Endothelial cell of umbilical vein (primary cell): ENCODE measurements around the gene MID1. TPM values are rescaled to one million over a fixed set of nuclear protein-coding genes. Genes with fewer than 3 reads are reported as not detected.
A peak's percentile ranks its signal among the peaks of the same experiment; 100 is the strongest.

Experiments
- BruUV-seq: library from RNA; stranded (reverse); fragments of 400-500 nt; replicated peaks from 2 replicates; lab custom pipeline; 2021; lab: Mats Ljungman, UMichigan
- CTCF ChIA-PET: fragments of 300-600, 350-600 bp; sonication (Branson Sonifier 250); formaldehyde crosslinking; loops from one replicate; lab custom pipeline; 2021; ENCODE audit warnings: antibody characterized with exemption, inconsistent platforms; lab: Charles Lee
- POLR2A ChIA-PET: fragments of 300-600, 350-600 bp; sonication (Branson Sonifier 250); formaldehyde crosslinking; loops from one replicate; lab custom pipeline; 2021; ENCODE audit warnings: antibody characterized with exemption, inconsistent platforms; lab: Charles Lee
- DNase-seq: peaks from one replicate; pipeline ENCODE4 v3.0.0-alpha.2; 2011; ENCODE audit warnings: low read depth, low spot score
- FAIRE-seq: peaks from 2 replicates; lab custom pipeline; 2011; peaks lifted over from hg19 to GRCh38; lab: Jason Lieb, UNC
- H2AFZ ChIP-seq: 2 replicates; pipeline ENCODE4 v1.6.0; 2012; ENCODE audit warnings: low read depth, low read length, control low read depth, inconsistent platforms
- H3K27ac ChIP-seq: 2 replicates; pipeline ENCODE4 v1.5.1; 2011; ENCODE audit warnings: low read depth, mild to moderate bottlenecking, control low read depth, low read length, moderate library complexity; ENCODE audit not compliant: insufficient read depth
- H3K27me3 ChIP-seq, 2 experiments: 2 replicates each; pipeline versions ENCODE4 v1.6.0 to v1.6.1; 2011; ENCODE audit warnings: low read length in 2 of 2, mixed read lengths in 1 of 2; ENCODE audit not compliant: control insufficient read depth in 2 of 2, insufficient read depth in 2 of 2
- H3K36me3 ChIP-seq, 2 experiments: 2 replicates in 1 of 2; 3 replicates in 1 of 2; pipeline ENCODE4 v1.5.1; 2011; ENCODE audit warnings: low read length in 2 of 2, mild to moderate bottlenecking in 1 of 2, moderate library complexity in 1 of 2; ENCODE audit not compliant: control insufficient read depth in 2 of 2, insufficient read depth in 2 of 2; ENCODE audit errors: extremely low read depth in 1 of 2
- H3K4me1 ChIP-seq: 3 replicates; pipeline ENCODE4 v1.5.1; 2011; ENCODE audit warnings: mild to moderate bottlenecking, low read length; ENCODE audit not compliant: control insufficient read depth, insufficient read depth; ENCODE audit errors: extremely low read depth
- H3K4me2 ChIP-seq: 2 replicates; pipeline ENCODE4 v1.6.1; 2011; ENCODE audit warnings: low read length, control low read depth, mixed read lengths; ENCODE audit not compliant: insufficient read depth
- H3K4me3 ChIP-seq, 3 experiments: fragments of 200-600 bp in 1 of 3; sonication (generic), shearing (Covaris generic) in 1 of 3; replicated peaks in 1 of 3; 2 replicates each; pipeline ENCODE4 v1.5.1; 2011 to 2016; ENCODE audit warnings: control low read depth in 3 of 3, low read length in 3 of 3, mild to moderate bottlenecking in 2 of 3, inconsistent platforms in 1 of 3, low read depth in 1 of 3, moderate library complexity in 1 of 3; ENCODE audit not compliant: insufficient read depth in 1 of 3
- H3K79me2 ChIP-seq: 2 replicates; pipeline ENCODE4 v1.6.0; 2012; ENCODE audit warnings: low read length, inconsistent platforms; ENCODE audit not compliant: control insufficient read depth, insufficient read depth
- H3K9ac ChIP-seq: replicated peaks from 2 replicates; pipeline ENCODE3; 2011; ENCODE audit warnings: low read length, control low read depth; ENCODE audit not compliant: insufficient read depth; ENCODE audit errors: extremely low read depth
- H3K9me1 ChIP-seq: replicated peaks from 3 replicates; pipeline ENCODE4 v1.6.0; 2011; ENCODE audit warnings: mild to moderate bottlenecking, low read length; ENCODE audit not compliant: control insufficient read depth, insufficient read depth; ENCODE audit errors: extremely low read depth
- H3K9me3 ChIP-seq: replicated peaks from 2 replicates; pipeline ENCODE4 v1.5.1; 2012; ENCODE audit warnings: low read length, inconsistent platforms; ENCODE audit not compliant: control insufficient read depth, insufficient read depth
- H4K20me1 ChIP-seq: replicated peaks from 2 replicates; pipeline ENCODE3; 2011; ENCODE audit warnings: mild to moderate bottlenecking, low read length; ENCODE audit not compliant: control insufficient read depth, insufficient read depth; ENCODE audit errors: extremely low read depth
- EZH2 ChIP-seq: IDR thresholded peaks from 2 replicates; pipeline ENCODE4 v1.6.1; 2012; ENCODE audit warnings: borderline replicate concordance, low read depth, mild to moderate bottlenecking, moderate library complexity, low read length, inconsistent platforms; ENCODE audit not compliant: severe bottlenecking
- FOS ChIP-seq: IDR thresholded peaks from 2 replicates; pipeline ENCODE4 v1.6.1; 2011; ENCODE audit warnings: mild to moderate bottlenecking, low read length, moderate library complexity, borderline replicate concordance; ENCODE audit not compliant: insufficient read depth
- GATA2 ChIP-seq: IDR thresholded peaks from 2 replicates; pipeline ENCODE4 v1.7.0; 2011; ENCODE audit warnings: low read depth, mild to moderate bottlenecking, moderate library complexity, mixed read lengths, low read length; ENCODE audit not compliant: insufficient read length, insufficient read depth
- JUN ChIP-seq: IDR thresholded peaks from 2 replicates; pipeline ENCODE4 v1.6.1; 2011; ENCODE audit warnings: borderline replicate concordance, low read depth; ENCODE audit not compliant: insufficient read length, insufficient read depth
- MAX ChIP-seq: IDR thresholded peaks from 2 replicates; pipeline ENCODE4 v1.6.1; 2011; ENCODE audit not compliant: insufficient read depth, insufficient read length
- MYC ChIP-seq: IDR thresholded peaks from one replicate; pipeline ENCODE4 v1.6.1; 2011; ENCODE audit warnings: mild to moderate bottlenecking, low read depth, low read length
- POLR2AphosphoS5 ChIP-seq: IDR thresholded peaks from 2 replicates; pipeline ENCODE4 v1.6.1; 2012; ENCODE audit warnings: low read depth, mild to moderate bottlenecking, control low read depth, low read length, moderate library complexity; ENCODE audit not compliant: insufficient read depth
- dilution Hi-C: fragments of 300-500 bp; cut with MboI; formaldehyde crosslinking; loops from one replicate; pipeline ENCODE4 v1.15.0; 2019; ENCODE audit warnings: low sequenced_read_pairs; ENCODE audit not compliant: extremely low pct_ligation_motif_present
- intact Hi-C: fragments of 100-400 bp; cut with micrococcal nuclease; formaldehyde crosslinking; loops from one replicate; pipeline ENCODE4 v1.10.0; 2022
- polyA plus RNA-seq, 4 experiments: library from polyadenylated mRNA; depleted of rRNA in 3 of 4; stranded (reverse) in 3 of 4; unstranded in 1 of 4; fragments of >200 nt; gene quantifications; 2 replicates each; pipeline versions ENCODE4 v1.2.1 to v1.2.3, GENCODE V29; 2011 to 2012; ENCODE audit warnings: missing spikeins in 1 of 4
- total RNA-seq: library from RNA; stranded (reverse); gene quantifications from 2 replicates; pipeline ENCODE4 v1.2.3, GENCODE V29; 2021
- TF ChIP-seq, protein P1 (sequence below), 2 donors: IDR thresholded peaks; 1 replicate in 1 of 2; 2 replicates in 1 of 2; pipeline ENCODE4 v1.5.1; 2011; ENCODE audit warnings: low read length in 2 of 2, mild to moderate bottlenecking in 2 of 2, moderate library complexity in 2 of 2, control low read depth in 1 of 2, inconsistent platforms in 1 of 2, low read depth in 1 of 2; ENCODE audit not compliant: insufficient read depth in 1 of 2; ENCODE audit errors: extremely low read depth in 1 of 2

The MID1 gene
- total and polyA plus RNA-seq, 2 donors (not counting 3 experiments of a cell fraction or from before 2014, with no cell fraction given) = 21.3 to 29.8 TPM

- FAIRE-seq (peak; percentile 72), DNase-seq (peak; percentile 73)
- Histone ChIP-seq H3K36me3 (no peaks in the 10 kb centered on the region), H3K4me2 (peak overlapping the region; percentile 24), H3K4me3 (no peak overlapping the region), H3K9me3 (no peaks in the 10 kb centered on the region), H4K20me1 (no peaks in the 10 kb centered on the region), H3K27ac (no peak overlapping the region), H3K9ac (peak overlapping the region; percentile 9), H3K9me1 (no peaks in the 10 kb centered on the region), H2AFZ (no peak overlapping the region), H3K27me3 (no peaks in the 10 kb centered on the region), H3K4me1 (peaks cover 10% of the 10 kb centered on the region), H3K79me2 (no peaks in the 10 kb centered on the region)
- POLR2A ChIA-PET = interaction anchor here (0.6 kb wide), 1 partner anchor 94 kb away, joined by 10 read pairs; no protein-coding TSS in a partner anchor
- BruUV-seq = no TSS peak
- intact Hi-C loops = loop anchor here (1.0 to 2.0 kb wide), 6 partner anchors 38 to 464 kb away; no protein-coding TSS in a partner anchor
- dilution Hi-C loops = no loop called here
- CTCF ChIA-PET = interaction anchor here (0.6 to 2.3 kb wide), 16 partner anchors 17 to 464 kb away, joined by 3 to 86 read pairs (median 4); no protein-coding TSS in a partner anchor
- TF ChIP-seq, protein P1, sequence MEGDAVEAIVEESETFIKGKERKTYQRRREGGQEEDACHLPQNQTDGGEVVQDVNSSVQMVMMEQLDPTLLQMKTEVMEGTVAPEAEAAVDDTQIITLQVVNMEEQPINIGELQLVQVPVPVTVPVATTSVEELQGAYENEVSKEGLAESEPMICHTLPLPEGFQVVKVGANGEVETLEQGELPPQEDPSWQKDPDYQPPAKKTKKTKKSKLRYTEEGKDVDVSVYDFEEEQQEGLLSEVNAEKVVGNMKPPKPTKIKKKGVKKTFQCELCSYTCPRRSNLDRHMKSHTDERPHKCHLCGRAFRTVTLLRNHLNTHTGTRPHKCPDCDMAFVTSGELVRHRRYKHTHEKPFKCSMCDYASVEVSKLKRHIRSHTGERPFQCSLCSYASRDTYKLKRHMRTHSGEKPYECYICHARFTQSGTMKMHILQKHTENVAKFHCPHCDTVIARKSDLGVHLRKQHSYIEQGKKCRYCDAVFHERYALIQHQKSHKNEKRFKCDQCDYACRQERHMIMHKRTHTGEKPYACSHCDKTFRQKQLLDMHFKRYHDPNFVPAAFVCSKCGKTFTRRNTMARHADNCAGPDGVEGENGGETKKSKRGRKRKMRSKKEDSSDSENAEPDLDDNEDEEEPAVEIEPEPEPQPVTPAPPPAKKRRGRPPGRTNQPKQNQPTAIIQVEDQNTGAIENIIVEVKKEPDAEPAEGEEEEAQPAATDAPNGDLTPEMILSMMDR (IDR thresholded peaks at IDR 0.05; ENCODE audit: extremely low read depth in 1 of 2, insufficient read depth in 1 of 2, low read depth in 1 of 2, low read length in 2 of 2) = peak; percentile 43 to 65
- TF ChIP-seq POLR2AphosphoS5 = no peak
Observed at GRCh38 chrX:10636337-10636736, 16.0 kb upstream of the MID1 start.

DNA sequence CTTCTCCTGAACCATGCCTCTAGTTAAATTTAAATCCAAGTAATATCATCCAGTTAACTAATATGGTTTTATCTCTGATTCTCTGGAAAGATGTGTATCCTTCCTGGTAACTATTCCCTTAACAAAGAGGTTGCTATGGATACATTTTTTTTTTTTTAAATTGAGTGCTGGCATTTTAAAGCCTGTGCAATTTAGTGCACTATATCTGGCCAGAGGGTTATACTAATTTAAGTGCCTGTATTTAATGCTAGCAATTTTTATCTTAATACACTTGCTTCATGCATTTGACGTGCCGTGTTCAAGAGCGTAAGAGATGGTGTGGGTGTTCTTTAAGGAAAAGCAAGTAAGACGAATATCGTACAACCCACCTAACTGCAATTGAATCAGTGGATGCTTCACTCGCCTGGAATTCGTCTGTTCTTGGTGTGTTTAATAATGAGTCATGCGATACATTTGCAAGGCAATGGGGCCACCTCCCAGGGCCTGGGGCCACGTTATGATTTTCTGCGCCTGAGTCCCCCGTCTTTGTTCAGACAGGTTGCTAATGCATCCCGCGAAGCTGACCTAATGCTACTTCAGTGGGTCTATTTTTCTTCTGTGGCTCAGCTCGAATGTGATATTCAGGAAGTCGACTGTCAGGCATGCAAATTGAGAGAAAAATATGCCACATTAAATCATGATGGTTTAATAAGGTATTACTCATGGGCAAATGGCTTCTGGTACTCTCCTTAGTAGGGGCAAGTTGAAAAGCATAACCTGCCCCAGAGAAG is 14.2 kb upstream of the MID1 start:
- Histone ChIP-seq H3K36me3 (no peaks in the 10 kb centered on the region), H3K9me1 (no peaks in the 10 kb centered on the region), H3K9me3 (no peaks in the 10 kb centered on the region), H3K27ac (peak overlapping the region; percentile 55), H3K27me3 (no peaks in the 10 kb centered on the region), H3K4me1 (peaks cover 10% of the 10 kb centered on the region), H2AFZ (no peak overlapping the region), H3K9ac (no peak overlapping the region), H4K20me1 (no peaks in the 10 kb centered on the region), H3K4me2 (peak overlapping the region; percentile 51), H3K4me3 (no peak overlapping the region), H3K79me2 (no peaks in the 10 kb centered on the region)
- DNase-seq (no peak), FAIRE-seq (peak; percentile 82)
- ChIA-PET POLR2A (no interaction called here), CTCF (interaction anchor here (1.3 kb wide), 1 partner anchor 444 kb away, joined by 14 read pairs; no protein-coding TSS in a partner anchor)
- no peak for TF ChIP-seq POLR2AphosphoS5
- TF ChIP-seq MAX = no peak
- TF ChIP-seq MYC = no peak
- TF ChIP-seq, protein P1 (IDR thresholded peaks at IDR 0.05; ENCODE audit: extremely low read depth in 1 of 2, insufficient read depth in 1 of 2, low read depth in 1 of 2, low read length in 2 of 2) = no peak
- TF ChIP-seq JUN = no peak
- TF ChIP-seq GATA2 = no peak
- TF ChIP-seq EZH2 = no peak
- no peak for TF ChIP-seq FOS
- dilution Hi-C loops = no loop called here
- intact Hi-C loops = no loop called here
- TSS peak; percentile 43 for BruUV-seq
